ENCODE measurements around the gene M1AP.

M1AP gene

GRCh38 chr2:74632209-74632938 lies 15.8 kb downstream of the M1AP start:
- TF ChIP-seq SIN3A (IDR thresholded peaks at IDR 0.05; ENCODE audit: borderline replicate concordance, insufficient read depth, low read length) (no peak), TAF1 (IDR thresholded peaks at IDR 0.05; ENCODE audit: borderline replicate concordance, insufficient read depth, low read length) (no peak), REST (IDR thresholded peaks at IDR 0.05; ENCODE audit: insufficient read depth in 1 of 2, low read depth in 2 of 2, low read length in 2 of 2) (no peak), POLR2AphosphoS5 (IDR thresholded peaks at IDR 0.05; ENCODE audit: low read depth, low read length) (no peak), FOXP2 (optimal IDR thresholded peaks at IDR 0.05; ENCODE audit: borderline replicate concordance, extremely low read depth, extremely low read length, insufficient read depth) (no peak)

GRCh38 chr2:74628538-74629105 lies 19.5 kb downstream of the M1AP start:
- no peak for TF ChIP-seq SIN3A (IDR thresholded peaks at IDR 0.05; ENCODE audit: borderline replicate concordance, insufficient read depth, low read length)
- TF ChIP-seq POLR2AphosphoS5 (IDR thresholded peaks at IDR 0.05; ENCODE audit: low read depth, low read length): no peak
- no peak for TF ChIP-seq FOXP2 (optimal IDR thresholded peaks at IDR 0.05; ENCODE audit: borderline replicate concordance, extremely low read depth, extremely low read length, insufficient read depth)
- no peak for TF ChIP-seq TAF1 (IDR thresholded peaks at IDR 0.05; ENCODE audit: borderline replicate concordance, insufficient read depth, low read length)
- TF ChIP-seq REST (IDR thresholded peaks at IDR 0.05; ENCODE audit: insufficient read depth in 1 of 2, low read depth in 2 of 2, low read length in 2 of 2): no peak

- TF ChIP-seq TAF1 (IDR thresholded peaks at IDR 0.05; ENCODE audit: borderline replicate concordance, insufficient read depth, low read length) (no peak), REST (IDR thresholded peaks at IDR 0.05; ENCODE audit: insufficient read depth in 1 of 2, low read depth in 2 of 2, low read length in 2 of 2) (no peak), FOXP2 (optimal IDR thresholded peaks at IDR 0.05; ENCODE audit: borderline replicate concordance, extremely low read depth, extremely low read length, insufficient read depth) (no peak), POLR2AphosphoS5 (IDR thresholded peaks at IDR 0.05; ENCODE audit: low read depth, low read length) (no peak), SIN3A (IDR thresholded peaks at IDR 0.05; ENCODE audit: borderline replicate concordance, insufficient read depth, low read length) (no peak)
Measured at GRCh38 chr2:74625658-74626425, 22.3 kb downstream of the M1AP start.

GRCh38 chr2:74620671-74621070 lies 27.5 kb downstream of the M1AP start:
- TF ChIP-seq SIN3A (IDR thresholded peaks at IDR 0.05; ENCODE audit: borderline replicate concordance, insufficient read depth, low read length) (no peak), TAF1 (IDR thresholded peaks at IDR 0.05; ENCODE audit: borderline replicate concordance, insufficient read depth, low read length) (no peak), POLR2AphosphoS5 (IDR thresholded peaks at IDR 0.05; ENCODE audit: low read depth, low read length) (no peak), FOXP2 (optimal IDR thresholded peaks at IDR 0.05; ENCODE audit: borderline replicate concordance, extremely low read depth, extremely low read length, insufficient read depth) (no peak), REST (IDR thresholded peaks at IDR 0.05; ENCODE audit: insufficient read depth in 1 of 2, low read depth in 2 of 2, low read length in 2 of 2) (no peak)
